Measurements from ENCODE around the gene GRWD1. TPM values are rescaled to one million over a fixed set of nuclear protein-coding genes. Genes with fewer than 3 reads are reported as not detected.

Gene GRWD1
- total and polyA plus RNA-seq, 7 donors, result 24.2 to 53.7 (median 42.0) TPM

DNA sequence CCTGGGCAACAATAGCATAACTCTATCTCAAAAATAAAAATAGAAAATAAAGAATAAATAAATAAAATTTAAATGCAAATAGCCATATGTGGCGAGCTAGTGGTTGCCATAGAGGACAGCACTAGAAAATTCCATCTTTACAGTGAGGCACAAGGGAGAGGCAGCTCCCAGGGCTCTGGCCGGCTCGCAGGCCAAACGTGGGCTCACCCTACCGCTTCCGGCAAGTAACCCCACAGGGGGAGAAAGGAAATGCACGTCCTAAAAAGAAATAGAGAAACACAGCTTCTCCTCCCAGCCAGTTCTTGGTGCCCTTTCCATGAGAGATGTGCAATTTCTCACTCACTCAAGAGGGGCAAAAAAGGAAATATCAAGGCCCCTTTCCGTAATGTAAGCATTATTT is 12.4 kb upstream of the GRWD1 start:
- no peaks in the 10 kb centered on the region for H3K4me1 ChIP-seq
- no peaks in the 10 kb centered on the region for H3K9me3 ChIP-seq
- H3K27me3 ChIP-seq (ENCODE audit: insufficient read depth in 3 of 3, low read length in 2 of 3), result peaks cover 0 to 14% (median 0%) of the 10 kb centered on the region in 3 donors
- DNase-seq (no peak), ATAC-seq (no peak)
- H3K4me3 ChIP-seq, result no peak overlapping the region
- intact Hi-C loops (cut with DNase I), result no loop called here
- H3K36me3 ChIP-seq (ENCODE audit: insufficient read depth in 1 of 2, low read depth in 1 of 2), result no peaks in the 10 kb centered on the region
- WGBS, 3 donors, result 60 to 68% (median 65%) methylated on average over 8 of the region's 8 CpGs
- TF ChIP-seq, protein P1, sequence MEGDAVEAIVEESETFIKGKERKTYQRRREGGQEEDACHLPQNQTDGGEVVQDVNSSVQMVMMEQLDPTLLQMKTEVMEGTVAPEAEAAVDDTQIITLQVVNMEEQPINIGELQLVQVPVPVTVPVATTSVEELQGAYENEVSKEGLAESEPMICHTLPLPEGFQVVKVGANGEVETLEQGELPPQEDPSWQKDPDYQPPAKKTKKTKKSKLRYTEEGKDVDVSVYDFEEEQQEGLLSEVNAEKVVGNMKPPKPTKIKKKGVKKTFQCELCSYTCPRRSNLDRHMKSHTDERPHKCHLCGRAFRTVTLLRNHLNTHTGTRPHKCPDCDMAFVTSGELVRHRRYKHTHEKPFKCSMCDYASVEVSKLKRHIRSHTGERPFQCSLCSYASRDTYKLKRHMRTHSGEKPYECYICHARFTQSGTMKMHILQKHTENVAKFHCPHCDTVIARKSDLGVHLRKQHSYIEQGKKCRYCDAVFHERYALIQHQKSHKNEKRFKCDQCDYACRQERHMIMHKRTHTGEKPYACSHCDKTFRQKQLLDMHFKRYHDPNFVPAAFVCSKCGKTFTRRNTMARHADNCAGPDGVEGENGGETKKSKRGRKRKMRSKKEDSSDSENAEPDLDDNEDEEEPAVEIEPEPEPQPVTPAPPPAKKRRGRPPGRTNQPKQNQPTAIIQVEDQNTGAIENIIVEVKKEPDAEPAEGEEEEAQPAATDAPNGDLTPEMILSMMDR (IDR thresholded peaks at IDR 0.05), result no peak
- no peak overlapping the region for H3K27ac ChIP-seq

DNA sequence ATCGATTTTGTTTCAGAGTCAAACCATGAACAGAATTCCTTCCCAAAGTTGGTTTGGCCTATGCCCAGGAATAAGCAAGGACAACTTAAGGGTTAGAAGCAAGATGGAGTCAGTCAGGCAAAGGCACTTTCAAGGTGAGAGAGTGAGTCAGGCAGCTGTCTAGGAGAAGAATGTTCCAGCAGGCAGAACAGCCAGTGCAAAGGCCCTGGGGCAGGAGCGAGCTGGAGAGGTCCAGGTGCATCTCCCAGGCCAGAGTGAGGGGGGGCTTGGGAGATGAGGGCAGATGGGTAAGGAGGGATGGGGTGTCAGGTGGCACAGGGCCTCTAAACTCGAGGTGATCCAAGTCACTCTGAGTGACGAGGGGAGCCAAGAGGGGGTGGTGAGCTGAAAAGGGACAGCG is 9.2 kb upstream of the GRWD1 start:
- Histone ChIP-seq H3K36me3 (ENCODE audit: insufficient read depth in 1 of 2, low read depth in 1 of 2) (no peaks in the 10 kb centered on the region), H3K27ac (no peak overlapping the region), H3K4me3 (no peak overlapping the region), H3K4me1 (no peaks in the 10 kb centered on the region), H3K27me3 (ENCODE audit: insufficient read depth in 3 of 3, low read length in 2 of 3) (peaks cover 0 to 39% (median under 1%) of the 10 kb centered on the region in 3 donors), H3K9me3 (no peaks in the 10 kb centered on the region)
- DNase-seq, result no peak
- intact Hi-C loops (cut with DNase I), result no loop called here
- TF ChIP-seq, protein P1 (IDR thresholded peaks at IDR 0.05), result no peak
- WGBS, 3 donors, result 85 to 92% (median 85%) methylated on average over 5 of the region's 5 CpGs
- no peak for ATAC-seq

DNA sequence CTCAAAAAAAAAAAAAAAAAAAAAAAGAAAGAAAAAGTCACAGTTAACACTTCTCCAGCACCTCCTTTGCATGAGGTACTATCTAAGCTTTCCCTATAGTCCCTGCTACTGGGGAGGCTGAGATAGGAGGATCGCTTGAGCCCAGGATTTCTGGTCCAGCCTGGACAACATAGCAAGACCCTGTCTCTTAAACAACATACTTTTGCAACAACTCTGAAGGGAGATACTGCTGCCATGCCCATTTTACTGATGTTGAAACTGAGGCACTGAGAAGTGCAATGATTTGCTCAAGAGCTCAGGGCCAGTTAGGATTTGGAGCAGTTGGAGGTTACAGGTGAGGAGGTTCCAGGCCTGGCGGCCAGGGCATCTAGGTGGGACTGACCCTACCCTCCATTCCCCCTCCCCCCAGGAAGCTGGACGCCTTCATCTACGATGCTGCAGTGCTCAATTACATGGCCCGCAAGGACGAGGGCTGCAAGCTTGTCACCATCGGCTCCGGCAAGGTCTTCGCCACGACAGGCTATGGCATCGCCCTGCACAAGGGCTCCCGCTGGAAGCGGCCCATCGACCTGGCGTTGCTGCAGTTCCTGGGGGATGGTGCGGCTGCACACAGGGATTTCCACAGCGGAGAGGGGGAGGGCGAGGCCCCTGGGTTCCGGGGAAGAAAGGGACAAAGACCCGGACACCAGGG is 4.3 kb upstream of the GRWD1 start:
- H3K27ac ChIP-seq, result no peak overlapping the region
- peaks cover 0 to 46% (median 17%) of the 10 kb centered on the region in 3 donors for H3K27me3 ChIP-seq (ENCODE audit: insufficient read depth in 3 of 3, low read length in 2 of 3)
- no peaks in the 10 kb centered on the region for H3K36me3 ChIP-seq (ENCODE audit: insufficient read depth in 1 of 2, low read depth in 1 of 2)
- no peak for DNase-seq
- no peak overlapping the region for H3K4me3 ChIP-seq
- 92 to 95% (median 94%) methylated on average over 20 of the region's 20 CpGs for WGBS, 3 donors
- no peaks in the 10 kb centered on the region for H3K9me3 ChIP-seq
- peaks cover 7% of the 10 kb centered on the region for H3K4me1 ChIP-seq
- intact Hi-C loops (cut with DNase I), result loop anchor here in 1 of 2 donors (1.0 kb wide), 1 partner anchor 46 kb away; no protein-coding TSS in a partner anchor
- TF ChIP-seq, protein P1 (IDR thresholded peaks at IDR 0.05), result no peak
- no peak for ATAC-seq

DNA sequence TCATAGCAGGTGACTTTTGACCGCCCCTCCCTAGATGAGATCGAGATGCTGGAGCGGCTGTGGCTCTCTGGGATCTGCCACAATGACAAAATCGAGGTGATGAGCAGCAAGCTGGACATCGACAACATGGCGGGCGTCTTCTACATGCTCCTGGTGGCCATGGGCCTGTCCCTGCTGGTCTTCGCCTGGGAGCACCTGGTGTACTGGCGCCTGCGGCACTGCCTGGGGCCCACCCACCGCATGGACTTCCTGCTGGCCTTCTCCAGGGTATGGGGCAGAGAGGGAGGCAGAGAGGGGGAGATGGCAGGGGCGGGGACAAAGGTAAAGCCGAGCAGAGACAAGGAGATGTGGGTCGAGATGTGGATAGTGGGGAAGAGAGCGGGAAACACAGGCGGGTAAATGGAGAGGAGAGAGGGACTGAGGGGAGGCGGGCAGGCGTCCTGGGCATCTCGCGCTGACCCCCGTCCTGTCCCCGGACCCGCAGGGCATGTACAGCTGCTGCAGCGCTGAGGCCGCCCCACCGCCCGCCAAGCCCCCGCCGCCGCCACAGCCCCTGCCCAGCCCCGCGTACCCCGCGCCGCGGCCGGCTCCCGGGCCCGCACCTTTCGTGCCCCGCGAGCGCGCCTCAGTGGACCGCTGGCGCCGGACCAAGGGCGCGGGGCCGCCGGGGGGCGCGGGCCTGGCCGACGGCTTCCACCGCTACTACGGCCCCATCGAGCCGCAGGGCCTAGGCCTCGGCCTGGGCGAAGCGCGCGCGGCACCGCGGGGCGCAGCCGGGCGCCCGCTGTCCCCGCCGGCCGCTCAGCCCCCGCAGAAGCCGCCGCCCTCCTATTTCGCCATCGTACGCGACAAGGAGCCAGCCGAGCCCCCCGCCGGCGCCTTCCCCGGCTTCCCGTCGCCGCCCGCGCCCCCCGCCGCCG is 3.4 kb upstream of the GRWD1 start:
- 27 to 62% (median 30%) methylated on average over 28 to 94 of the region's 94 CpGs for WGBS, 3 donors
- TF ChIP-seq, protein P1 (IDR thresholded peaks at IDR 0.05), result no peak
- intact Hi-C loops (cut with DNase I), result loop anchor here in 1 of 2 donors (1.0 kb wide), 1 partner anchor 47 kb away; no protein-coding TSS in a partner anchor
- peaks cover 0 to 6% of the 10 kb centered on the region in 2 donors for H3K36me3 ChIP-seq (ENCODE audit: insufficient read depth in 1 of 2, low read depth in 1 of 2)
- no peak overlapping the region for H3K27ac ChIP-seq
- ATAC-seq, result no peak
- no peak for DNase-seq
- no peak overlapping the region for H3K4me3 ChIP-seq
- H3K9me3 ChIP-seq, result no peaks in the 10 kb centered on the region
- H3K27me3 ChIP-seq (ENCODE audit: insufficient read depth in 3 of 3, low read length in 2 of 3), result peaks cover 0 to 40% (median 17%) of the 10 kb centered on the region in 3 donors
- peaks cover 15% of the 10 kb centered on the region for H3K4me1 ChIP-seq
